CD4-positive, alpha-beta T cell treated with Interleukin-6 at 100 ng/mL for 8 hours (primary cell): Measurements from ENCODE around the gene DPH2.

Experiments used
- DNase-seq: peaks from one replicate; pipeline ENCODE4 v3.0.0-alpha.2; 2020; ENCODE audit warnings: mixed read lengths, low spot score

The DPH2 gene

GRCh38 chr1:44002165-44002564 lies 32.4 kb downstream of the DPH2 start:
- no peak for DNase-seq

- DNase-seq, result no peak
Measured at GRCh38 chr1:44002606-44003157, 32.9 kb downstream of the DPH2 start.

- no peak for DNase-seq
Measured at GRCh38 chr1:44008259-44008658, 38.4 kb downstream of the DPH2 start.

- DNase-seq, result no peak
Measured at GRCh38 chr1:44010935-44011471, 41.2 kb downstream of the DPH2 start.

GRCh38 chr1:44012404-44012803 lies 42.6 kb downstream of the DPH2 start:
- DNase-seq, result no peak

- no peak for DNase-seq
Measured at GRCh38 chr1:44012941-44013609, 43.3 kb downstream of the DPH2 start.

- no peak for DNase-seq
Measured at GRCh38 chr1:44013949-44014348, 44.1 kb downstream of the DPH2 start.

- DNase-seq, result no peak
Measured at GRCh38 chr1:44014365-44015104, 44.7 kb downstream of the DPH2 start.

- no peak for DNase-seq
Measured at GRCh38 chr1:44015206-44015605, 45.4 kb downstream of the DPH2 start.

- DNase-seq, result no peak
Measured at GRCh38 chr1:44016041-44016889, 46.5 kb downstream of the DPH2 start.

- no peak for DNase-seq
Measured at GRCh38 chr1:44016890-44017400, 47.1 kb downstream of the DPH2 start.

GRCh38 chr1:44019466-44019948 lies 49.7 kb downstream of the DPH2 start:
- DNase-seq, result no peak

GRCh38 chr1:44020464-44020863 lies 50.7 kb downstream of the DPH2 start:
- no peak for DNase-seq

GRCh38 chr1:44021156-44021555 lies 51.3 kb downstream of the DPH2 start:
- no peak for DNase-seq

GRCh38 chr1:44021581-44022321 lies 51.9 kb downstream of the DPH2 start:
- DNase-seq, result no peak
